Gastrocnemius medialis (tissue), 4 donors: ENCODE data around the gene DNAJC15.

Experiments
- CTCF ChIP-seq, 5 experiments: fragments of 450-650 bp in 3 of 5; fragments of 200-600 bp in 2 of 5; sonication (generic) in 2 of 5; IDR thresholded peaks in 4 of 5; conservative IDR thresholded peaks in 1 of 5; 1 replicate in 4 of 5; 2 replicates in 1 of 5; pipeline ENCODE4 v1.5.1; 2016 to 2019; ENCODE audit warnings: antibody characterized with exemption in 5 of 5, mild to moderate bottlenecking in 3 of 5, moderate library complexity in 3 of 5
- POLR2A ChIP-seq, 2 donors: fragments of 450-650 bp; IDR thresholded peaks; one replicate each; pipeline ENCODE4 v1.6.1; 2017; ENCODE audit warnings: antibody characterized with exemption in 2 of 2, mild to moderate bottlenecking in 2 of 2, moderate library complexity in 2 of 2

- TF ChIP-seq CTCF (IDR thresholded peaks at IDR 0.05 in 4 of 5, conservative IDR thresholded peaks at IDR 0.05 in 1 of 5) (no peak), POLR2A (IDR thresholded peaks at IDR 0.05) (no peak)
Observed at GRCh38 chr13:43118521-43118920, 95.1 kb downstream of the DNAJC15 start.
